GM23248 (cell line): ENCODE measurements around the gene TRIOBP.

Experiments
- EZH2 ChIP-seq: fragments of 200-600 bp; sonication (generic); IDR thresholded peaks from 2 replicates; pipeline ENCODE4 v1.6.1; 2018; ENCODE audit warnings: antibody characterized with exemption, mild to moderate bottlenecking; ENCODE audit not compliant: insufficient read depth, poor library complexity, severe bottlenecking
- EZH2phosphoT487 ChIP-seq: fragments of 200-600 bp; sonication (generic); IDR thresholded peaks from 2 replicates; pipeline ENCODE4 v1.6.1; 2018; ENCODE audit warnings: antibody characterized with exemption, moderate library complexity, mild to moderate bottlenecking, low read depth; ENCODE audit not compliant: insufficient read depth

DNA sequence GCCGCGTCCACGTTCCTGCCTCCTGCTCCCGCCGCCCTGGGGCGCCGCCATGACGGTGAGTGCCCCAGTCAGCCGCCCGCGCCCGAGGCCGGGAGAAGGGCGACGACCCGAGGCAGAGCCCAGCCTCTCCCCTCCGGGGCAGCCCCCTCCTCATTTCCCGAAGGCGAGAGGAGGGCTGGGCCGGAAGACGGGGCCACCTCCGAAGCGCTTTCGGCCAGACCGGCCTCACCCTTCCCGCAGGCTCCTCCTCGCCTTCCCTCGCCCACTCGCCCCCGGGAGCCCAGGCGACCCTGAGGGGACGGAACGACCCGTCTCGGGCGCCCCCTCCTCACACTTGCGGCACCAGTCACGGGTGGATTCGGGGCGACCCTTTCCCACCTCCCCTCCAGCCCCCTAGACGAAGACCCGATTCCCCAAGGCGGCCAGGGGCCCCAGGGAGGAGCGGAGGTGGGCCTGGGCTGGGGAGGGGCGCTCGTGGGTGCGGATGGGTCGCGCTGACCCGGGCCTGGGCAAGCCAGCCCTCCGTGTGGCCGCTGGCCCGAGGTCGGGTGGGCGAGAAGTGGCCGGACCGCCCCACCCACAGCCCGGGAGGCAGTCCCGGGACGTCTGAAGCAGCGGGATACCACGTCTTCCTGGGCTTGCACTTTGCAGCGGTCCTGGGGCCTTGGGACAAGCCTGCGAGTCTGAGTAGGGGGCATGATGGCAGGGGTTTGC is 49.7 kb downstream of the TRIOBP start:
- TF ChIP-seq EZH2, result no peak
- TF ChIP-seq EZH2phosphoT487, result no peak
